Measurements from ENCODE around the gene FAM193A. TPM values are rescaled to one million over a fixed set of nuclear protein-coding genes. Genes with fewer than 3 reads are reported as not detected.
"Not testable (repeated sequence)": the region's sequence is repeated elsewhere in the genome, so short reads cannot be mapped to it uniquely, and the experiment has no call there.

FAM193A gene
- total RNA-seq, 2 donors from 2014 or later: 14.6 to 17.0 TPM

- H3K4me1 ChIP-seq: no peaks in the 10 kb centered on the region
- peaks cover 60% of the 10 kb centered on the region for H3K36me3 ChIP-seq
- no peak overlapping the region for H3K27ac ChIP-seq
- H3K27me3 ChIP-seq: no peaks in the 10 kb centered on the region
- H3K9me3 ChIP-seq: no peaks in the 10 kb centered on the region
- TF ChIP-seq CTCF (IDR thresholded peaks at IDR 0.05): no peak
- no peak for DNase-seq (ENCODE audit: low spot score)
- no peak overlapping the region for H3K4me3 ChIP-seq
Observed at GRCh38 chr4:2722033-2722432, 185.6 kb downstream of the FAM193A start.

- DNase-seq (ENCODE audit: low spot score): no peak
- Histone ChIP-seq H3K4me3 (no peak overlapping the region), H3K4me1 (no peaks in the 10 kb centered on the region), H3K27me3 (no peaks in the 10 kb centered on the region), H3K36me3 (peaks cover 44% of the 10 kb centered on the region), H3K27ac (no peak overlapping the region), H3K9me3 (no peaks in the 10 kb centered on the region)
- TF ChIP-seq CTCF (IDR thresholded peaks at IDR 0.05): no peak
Observed at GRCh38 chr4:2723751-2724150, 187.3 kb downstream of the FAM193A start.

GRCh38 chr4:2725380-2725779, 188.9 kb downstream of the FAM193A start:
- TF ChIP-seq CTCF (IDR thresholded peaks at IDR 0.05): no peak
- H3K4me3 ChIP-seq: no peak overlapping the region
- no peaks in the 10 kb centered on the region for H3K4me1 ChIP-seq
- no peaks in the 10 kb centered on the region for H3K27me3 ChIP-seq
- H3K36me3 ChIP-seq: peaks cover 29% of the 10 kb centered on the region
- no peaks in the 10 kb centered on the region for H3K9me3 ChIP-seq
- no peak overlapping the region for H3K27ac ChIP-seq
- DNase-seq (ENCODE audit: low spot score): no peak

GRCh38 chr4:2726881-2727280, 190.4 kb downstream of the FAM193A start:
- not testable (repeated sequence) for H3K4me3 ChIP-seq; H3K27ac ChIP-seq; H3K4me1 ChIP-seq; H3K27me3 ChIP-seq; H3K9me3 ChIP-seq; DNase-seq (ENCODE audit: low spot score)
- peaks cover 24% of the 10 kb centered on the region for H3K36me3 ChIP-seq

- no peak overlapping the region for H3K27ac ChIP-seq
- no peak for TF ChIP-seq CTCF (IDR thresholded peaks at IDR 0.05)
- no peaks in the 10 kb centered on the region for H3K4me1 ChIP-seq
- H3K36me3 ChIP-seq: peaks cover 29% of the 10 kb centered on the region
- no peak for DNase-seq (ENCODE audit: low spot score)
- no peak overlapping the region for H3K4me3 ChIP-seq
- H3K9me3 ChIP-seq: no peaks in the 10 kb centered on the region
- no peaks in the 10 kb centered on the region for H3K27me3 ChIP-seq
Observed at GRCh38 chr4:2728221-2728620, 191.8 kb downstream of the FAM193A start.

- peaks cover 31% of the 10 kb centered on the region for H3K36me3 ChIP-seq
- H3K9me3 ChIP-seq: no peaks in the 10 kb centered on the region
- DNase-seq (ENCODE audit: low spot score): no peak
- no peak overlapping the region for H3K4me3 ChIP-seq
- TF ChIP-seq CTCF (IDR thresholded peaks at IDR 0.05): no peak
- H3K27me3 ChIP-seq: no peaks in the 10 kb centered on the region
- H3K27ac ChIP-seq: no peak overlapping the region
- no peaks in the 10 kb centered on the region for H3K4me1 ChIP-seq
Observed at GRCh38 chr4:2728806-2729532, 192.5 kb downstream of the FAM193A start.
